ENCODE data around the gene ACD.

GRCh38 chr16:67709050-67709449 is 49.0 kb upstream of the ACD start:
- TF ChIP-seq POLR2A (IDR thresholded peaks at IDR 0.05; ENCODE audit: low read depth, low read length): no peak
- TF ChIP-seq POLR2AphosphoS5 (IDR thresholded peaks at IDR 0.05; ENCODE audit: low read depth, low read length): no peak
- TF ChIP-seq TAF1 (IDR thresholded peaks at IDR 0.05; ENCODE audit: low read depth, low read length): no peak
- no peak for TF ChIP-seq SPI1 (IDR thresholded peaks at IDR 0.05; ENCODE audit: low read depth, low read length)
- TF ChIP-seq PAX5 (IDR thresholded peaks at IDR 0.05; ENCODE audit: insufficient read depth, low read length, severe bottlenecking): no peak
- no peak for TF ChIP-seq POU2F2 (IDR thresholded peaks at IDR 0.05; ENCODE audit: low read depth, low read length)
